OCI-LY7 (cell line): Measurements from ENCODE around the gene RIMKLB.

Experiments used
- CTCF ChIP-seq: fragments of 200-600 bp; sonication (generic); conservative IDR thresholded peaks from 2 replicates; pipeline ENCODE4 v1.5.1; 2014; ENCODE audit warnings: mild to moderate bottlenecking, antibody characterized with exemption, low read length, moderate library complexity, mixed read lengths
- EZH2phosphoT487 ChIP-seq: fragments of 200-600 bp; sonication (generic); IDR thresholded peaks from 2 replicates; pipeline ENCODE4 v1.6.1; 2018; ENCODE audit warnings: low read depth, borderline replicate concordance, mild to moderate bottlenecking, mixed run types, antibody characterized with exemption, low read length, moderate library complexity, mixed read lengths

GRCh38 chr12:8692573-8692972, 5.2 kb upstream of the RIMKLB start:
- TF ChIP-seq CTCF: no peak
- no peak for TF ChIP-seq EZH2phosphoT487
